Adrenal gland (tissue), 12 donors: ENCODE data around the gene NBDY. TPM values are rescaled to one million over a fixed set of nuclear protein-coding genes. Genes with fewer than 3 reads are reported as not detected.
"Not testable (repeated sequence)": the region's sequence is repeated elsewhere in the genome, so short reads cannot be mapped to it uniquely, and the experiment has no call there.

ENCODE experiments used
- DNase-seq, 7 donors: peaks; one replicate each; pipeline ENCODE4 v3.0.0-alpha.2; 2019 to 2020
- H3K27ac ChIP-seq, 5 donors: fragments of 200-600 bp; sonication (generic) in 4 of 5; 1 replicate in 3 of 5; 2 replicates in 2 of 5; pipeline versions ENCODE4 v1.5.1 to v1.8.0; 2016 to 2020; ENCODE audit warnings: mild to moderate bottlenecking in 1 of 5
- H3K27me3 ChIP-seq: fragments of 200-600 bp; 2 replicates; pipeline ENCODE4 v1.8.0; 2021
- H3K36me3 ChIP-seq, 2 donors: fragments of 200-600 bp; replicated peaks in 1 of 2; 1 replicate in 1 of 2; 2 replicates in 1 of 2; pipeline versions ENCODE4 v1.5.1 to v1.8.0; 2018 to 2022
- H3K4me1 ChIP-seq, 2 donors: fragments of 200-600 bp; replicated peaks in 1 of 2; 1 replicate in 1 of 2; 2 replicates in 1 of 2; pipeline versions ENCODE4 v1.5.1 to v1.8.0; 2018 to 2021
- H3K4me3 ChIP-seq, 4 donors: fragments of 200-600 bp; sonication (generic) in 3 of 4; one replicate each; pipeline ENCODE4 v1.5.1; 2016 to 2018
- H3K9me3 ChIP-seq, 3 donors: fragments of 200-600 bp; sonication (generic) in 1 of 3; replicated peaks in 1 of 3; 1 replicate in 2 of 3; 2 replicates in 1 of 3; pipeline versions ENCODE4 v1.5.1 to v1.8.0; 2016 to 2021
- POLR2A ChIP-seq, 2 donors: fragments of 450-650 bp; IDR thresholded peaks; one replicate each; pipeline ENCODE4 v1.6.1; 2017; ENCODE audit warnings: antibody characterized with exemption in 2 of 2, mild to moderate bottlenecking in 2 of 2, moderate library complexity in 1 of 2
- WGBS, 4 donors: extraction: QIAGEN DNeasy Blood & Tissue Kit in 2 of 4; methylation state at CpG; one replicate each; pipeline versions ENCODE4 v1.1.5 to v1.1.7; 2013 to 2017; 5-methylcytosine and 5-hydroxymethylcytosine counted together
- intact Hi-C, 2 donors: fragments of 100-400 bp; cut with DNase I; formaldehyde crosslinking; loops; one replicate each; pipeline versions ENCODE4 v1.14.1 to v1.15.0; 2022 to 2023
- polyA plus RNA-seq, 3 donors: library from polyadenylated mRNA; stranded (reverse); fragments of 200-250 nt in 2 of 3; fragments of 350-450 nt in 1 of 3; fragmentation: Illumina TruSeq in 1 of 3; extraction: RNeasy Lipid Tissue Mini Kit (QIAGEN cat#74804) in 1 of 3; gene quantifications; one replicate each; pipeline ENCODE4 v1.2.3, GENCODE V29; 2013 to 2014
- total RNA-seq, 9 donors: library from RNA; depleted of rRNA in 4 of 9; stranded (reverse); fragments of >200 nt in 4 of 9; fragments of 120-200 nt in 1 of 9; fragmentation: NEBNext Ultra II Directional in 1 of 9; extraction: Animal tissue kit (Norgen Biotek cat#: 25700) in 1 of 9; gene quantifications; one replicate each; pipeline versions ENCODE4 v1.1.0 to v1.2.4, GENCODE V29; 2013 to 2023
- TF ChIP-seq, protein P1 (sequence below), 6 experiments: fragments of 450-650 bp in 4 of 6; fragments of 200-600 bp in 2 of 6; sonication (generic) in 1 of 6; IDR thresholded peaks; 1 replicate in 5 of 6; 2 replicates in 1 of 6; pipeline versions ENCODE4 v1.5.1 to v1.8.0; 2016 to 2021; ENCODE audit warnings: antibody characterized with exemption in 6 of 6, mild to moderate bottlenecking in 2 of 6, moderate library complexity in 1 of 6
- donor health status: healthy with polysubstance abuse.
- donor health status: Bipolar disorder and iron deficiency.
- donor health status: DM: yes; HTN: yes; CAD: no.
- donor health status: DM: no; HTN: no; CAD: no.
- donor health status: DM: no; HTN: no; CAD: no.
- donor health status: DM: yes; HTN: yes; CAD: no.

Gene NBDY
- total and polyA plus RNA-seq, 12 donors: 14.7 to 98.5 (median 36.3) TPM

DNA sequence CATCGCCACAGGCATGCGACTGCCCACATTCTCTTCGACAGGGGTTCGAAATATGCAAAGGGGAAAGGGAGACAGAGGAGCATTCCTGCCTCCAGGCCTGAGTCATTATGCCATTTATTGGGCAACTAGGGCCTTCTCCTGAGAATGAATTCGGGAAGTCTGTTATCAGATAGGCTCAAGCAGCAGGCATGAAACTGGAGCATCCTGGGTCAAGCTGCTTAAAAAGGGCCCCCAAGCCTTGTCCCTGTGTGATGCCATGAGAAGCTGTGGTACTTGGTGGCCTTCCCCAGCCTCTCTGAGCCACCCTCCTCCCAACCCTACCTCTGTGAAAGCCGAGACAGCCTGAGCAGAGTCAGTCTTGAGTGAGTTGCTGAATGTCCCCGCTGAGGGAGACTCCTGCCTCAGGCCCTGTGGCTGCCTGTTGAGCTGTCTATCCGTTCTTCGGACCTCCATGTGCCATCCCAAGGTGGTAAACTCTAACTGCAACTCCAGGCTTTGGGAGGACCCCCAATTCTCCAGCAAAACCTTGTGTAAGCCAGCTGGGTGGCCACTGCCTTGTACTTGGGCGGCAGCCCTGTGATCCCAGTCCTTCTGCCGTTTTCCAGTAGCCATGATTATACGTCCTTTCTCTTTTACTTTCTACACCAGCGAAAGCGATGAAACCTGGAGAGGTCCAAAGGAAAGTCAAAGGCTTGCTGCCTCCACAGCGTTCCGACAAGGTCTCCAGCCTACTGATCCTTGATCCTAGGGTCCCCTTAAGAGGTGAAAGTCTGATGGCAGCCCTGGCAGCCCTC, 37.7 kb downstream of the NBDY start:
- WGBS, 4 donors: 56 to 90% (median 78%) methylated on average over 9 to 16 of the region's 16 CpGs
- Histone ChIP-seq H3K9me3 (no peaks in the 10 kb centered on the region), H3K4me1 (peaks cover 4 to 30% of the 10 kb centered on the region in 2 donors), H3K27ac (peak overlapping the region in 3 of 5 donors; percentile 26 to 38 (median 27)), H3K4me3 (peak overlapping the region in 2 of 4 donors; percentile 45 to 64), H3K36me3 (no peaks in the 10 kb centered on the region), H3K27me3 (no peaks in the 10 kb centered on the region)
- intact Hi-C loops: no loop called here
- TF ChIP-seq POLR2A (IDR thresholded peaks at IDR 0.05): no peak
- TF ChIP-seq, protein P1, sequence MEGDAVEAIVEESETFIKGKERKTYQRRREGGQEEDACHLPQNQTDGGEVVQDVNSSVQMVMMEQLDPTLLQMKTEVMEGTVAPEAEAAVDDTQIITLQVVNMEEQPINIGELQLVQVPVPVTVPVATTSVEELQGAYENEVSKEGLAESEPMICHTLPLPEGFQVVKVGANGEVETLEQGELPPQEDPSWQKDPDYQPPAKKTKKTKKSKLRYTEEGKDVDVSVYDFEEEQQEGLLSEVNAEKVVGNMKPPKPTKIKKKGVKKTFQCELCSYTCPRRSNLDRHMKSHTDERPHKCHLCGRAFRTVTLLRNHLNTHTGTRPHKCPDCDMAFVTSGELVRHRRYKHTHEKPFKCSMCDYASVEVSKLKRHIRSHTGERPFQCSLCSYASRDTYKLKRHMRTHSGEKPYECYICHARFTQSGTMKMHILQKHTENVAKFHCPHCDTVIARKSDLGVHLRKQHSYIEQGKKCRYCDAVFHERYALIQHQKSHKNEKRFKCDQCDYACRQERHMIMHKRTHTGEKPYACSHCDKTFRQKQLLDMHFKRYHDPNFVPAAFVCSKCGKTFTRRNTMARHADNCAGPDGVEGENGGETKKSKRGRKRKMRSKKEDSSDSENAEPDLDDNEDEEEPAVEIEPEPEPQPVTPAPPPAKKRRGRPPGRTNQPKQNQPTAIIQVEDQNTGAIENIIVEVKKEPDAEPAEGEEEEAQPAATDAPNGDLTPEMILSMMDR (IDR thresholded peaks at IDR 0.05): no peak
- DNase-seq: peak in 2 of 7 donors; percentile 13 to 28

DNA sequence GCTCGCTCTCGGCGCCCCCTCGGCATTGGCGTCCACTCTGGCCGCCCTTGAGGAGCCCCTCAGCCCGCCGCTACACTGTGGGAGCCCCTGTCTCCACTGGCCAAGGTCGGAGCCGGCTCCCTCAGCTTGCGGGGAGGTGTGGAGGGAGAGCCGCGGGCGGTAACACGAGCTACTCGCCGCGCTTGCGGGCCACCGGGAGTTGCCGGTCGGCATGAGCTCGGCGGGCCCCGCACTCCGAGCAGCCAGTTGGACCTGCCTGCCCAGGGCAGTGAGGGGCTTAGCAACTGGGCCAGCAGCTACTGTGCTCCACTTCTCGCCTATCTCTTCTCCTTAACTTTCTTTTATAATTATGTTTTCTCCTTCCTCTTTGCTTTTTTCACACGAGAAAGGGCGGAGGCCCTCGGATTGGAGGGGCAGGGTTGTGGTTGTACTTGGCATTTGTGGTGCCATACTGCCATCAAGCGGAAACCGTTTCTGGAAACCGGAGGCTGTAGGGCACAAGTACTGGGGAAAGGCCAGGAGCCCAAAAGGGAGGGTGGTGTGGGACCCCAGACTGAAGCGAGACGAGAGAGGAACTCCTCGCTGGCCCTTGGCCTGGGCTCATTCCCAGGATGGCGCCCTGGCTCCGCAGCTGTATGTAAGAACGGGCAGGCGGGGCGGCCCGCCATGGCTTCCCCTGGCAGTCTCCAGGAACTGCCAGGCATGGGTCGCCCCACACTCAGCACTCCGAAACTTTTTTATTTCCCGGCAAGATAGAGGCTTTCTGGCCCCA, 38.5 kb downstream of the NBDY start:
- H3K36me3 ChIP-seq, H3K27me3 ChIP-seq, H3K9me3 ChIP-seq, intact Hi-C loops: not testable (repeated sequence)
- peak in 2 of 7 donors; percentile 50 to 54 for DNase-seq
- peak overlapping the region in 3 of 5 donors; percentile 9 to 38 (median 26) for H3K27ac ChIP-seq
- TF ChIP-seq, protein P1 (IDR thresholded peaks at IDR 0.05): peak in 2 of 6 experiments; percentile 21 to 44
- peaks cover 4 to 30% of the 10 kb centered on the region in 2 donors for H3K4me1 ChIP-seq
- H3K4me3 ChIP-seq: peak overlapping the region in 2 of 4 donors; percentile 45 to 64
- WGBS, 4 donors: 36 to 82% (median 56%) methylated on average over 13 to 30 of the region's 45 CpGs; no CpG with 5 or more reads in 1 of the 4 donors

DNA sequence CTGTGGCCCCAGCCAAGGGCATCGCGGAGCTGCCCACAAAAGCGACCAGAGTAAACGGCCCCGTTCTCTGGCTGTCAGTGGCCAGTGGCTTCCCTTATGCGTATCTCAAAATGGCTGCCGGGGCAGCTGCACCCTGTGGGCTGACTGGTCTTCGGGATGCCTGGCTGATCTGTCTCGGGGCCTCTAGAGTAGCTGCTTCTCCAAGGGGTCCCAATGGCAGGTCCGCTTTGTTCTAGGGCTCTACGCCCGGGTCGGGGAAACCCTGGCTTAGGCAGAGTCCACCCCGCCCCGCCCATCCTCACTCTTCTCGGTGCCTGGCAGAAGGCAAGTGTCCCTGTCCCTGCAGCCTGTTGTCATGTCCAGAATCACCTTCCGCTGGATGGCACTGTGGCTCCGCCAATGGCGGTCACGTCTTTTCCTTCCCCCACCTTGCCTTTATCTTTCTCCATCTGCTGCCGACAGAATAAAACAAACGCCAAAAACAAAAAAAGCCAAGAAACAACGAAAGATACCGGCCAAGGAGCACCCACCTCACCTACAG, 39.1 kb downstream of the NBDY start:
- H3K9me3 ChIP-seq, H3K4me3 ChIP-seq, H3K27me3 ChIP-seq, H3K36me3 ChIP-seq, intact Hi-C loops, H3K27ac ChIP-seq, DNase-seq: not testable (repeated sequence)
- WGBS, 4 donors: no CpG with 5 or more reads among the region's 24 CpGs
- H3K4me1 ChIP-seq: peaks cover 4 to 30% of the 10 kb centered on the region in 2 donors

DNA sequence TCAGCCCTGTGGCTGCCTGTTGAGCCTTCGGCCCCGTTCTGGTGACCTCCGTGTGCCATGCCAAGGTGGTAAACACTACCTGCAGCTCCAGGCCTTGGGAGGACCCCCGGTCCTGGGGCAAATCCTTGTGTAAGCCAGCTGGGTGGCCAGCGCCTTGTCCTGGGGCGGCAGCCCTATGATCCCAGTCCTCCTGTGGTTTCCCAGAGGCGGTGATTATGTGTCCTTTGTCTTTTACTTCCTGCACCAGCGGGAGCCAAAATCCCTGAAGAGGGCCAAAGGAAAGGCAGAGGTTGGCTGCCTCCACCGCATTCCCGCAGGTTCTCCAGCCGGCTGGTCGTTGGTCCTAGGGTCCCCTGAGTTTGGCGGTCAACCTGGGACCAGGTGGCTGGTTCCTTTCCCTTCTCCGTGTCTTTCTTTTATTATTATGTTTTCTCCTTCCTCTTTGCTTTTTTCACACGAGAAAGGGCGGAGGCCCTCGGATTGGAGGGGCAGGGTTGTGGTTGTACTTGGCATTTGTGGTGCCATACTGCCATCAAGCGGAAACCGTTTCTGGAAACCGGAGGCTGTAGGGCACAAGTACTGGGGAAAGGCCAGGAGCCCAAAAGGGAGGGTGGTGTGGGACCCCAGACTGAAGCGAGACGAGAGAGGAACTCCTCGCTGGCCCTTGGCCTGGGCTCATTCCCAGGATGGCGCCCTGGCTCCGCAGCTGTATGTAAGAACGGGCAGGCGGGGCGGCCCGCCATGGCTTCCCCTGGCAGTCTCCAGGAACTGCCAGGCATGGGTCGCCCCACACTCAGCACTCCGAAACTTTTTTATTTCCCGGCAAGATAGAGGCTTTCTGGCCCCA, 43.9 kb downstream of the NBDY start:
- H3K36me3 ChIP-seq, intact Hi-C loops, H3K27me3 ChIP-seq, H3K4me3 ChIP-seq, DNase-seq, H3K9me3 ChIP-seq, H3K27ac ChIP-seq, H3K4me1 ChIP-seq: not testable (repeated sequence)
- no CpG with 5 or more reads among the region's 32 CpGs for WGBS, 4 donors

DNA sequence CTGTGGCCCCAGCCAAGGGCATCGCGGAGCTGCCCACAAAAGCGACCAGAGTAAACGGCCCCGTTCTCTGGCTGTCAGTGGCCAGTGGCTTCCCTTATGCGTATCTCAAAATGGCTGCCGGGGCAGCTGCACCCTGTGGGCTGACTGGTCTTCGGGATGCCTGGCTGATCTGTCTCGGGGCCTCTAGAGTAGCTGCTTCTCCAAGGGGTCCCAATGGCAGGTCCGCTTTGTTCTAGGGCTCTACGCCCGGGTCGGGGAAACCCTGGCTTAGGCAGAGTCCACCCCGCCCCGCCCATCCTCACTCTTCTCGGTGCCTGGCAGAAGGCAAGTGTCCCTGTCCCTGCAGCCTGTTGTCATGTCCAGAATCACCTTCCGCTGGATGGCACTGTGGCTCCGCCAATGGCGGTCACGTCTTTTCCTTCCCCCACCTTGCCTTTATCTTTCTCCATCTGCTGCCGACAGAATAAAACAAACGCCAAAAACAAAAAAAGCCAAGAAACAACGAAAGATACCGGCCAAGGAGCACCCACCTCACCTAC, 44.5 kb downstream of the NBDY start:
- H3K36me3 ChIP-seq, H3K9me3 ChIP-seq, H3K27ac ChIP-seq, DNase-seq, intact Hi-C loops, H3K4me3 ChIP-seq, H3K4me1 ChIP-seq, H3K27me3 ChIP-seq: not testable (repeated sequence)
- WGBS, 4 donors: no CpG with 5 or more reads among the region's 24 CpGs

DNA sequence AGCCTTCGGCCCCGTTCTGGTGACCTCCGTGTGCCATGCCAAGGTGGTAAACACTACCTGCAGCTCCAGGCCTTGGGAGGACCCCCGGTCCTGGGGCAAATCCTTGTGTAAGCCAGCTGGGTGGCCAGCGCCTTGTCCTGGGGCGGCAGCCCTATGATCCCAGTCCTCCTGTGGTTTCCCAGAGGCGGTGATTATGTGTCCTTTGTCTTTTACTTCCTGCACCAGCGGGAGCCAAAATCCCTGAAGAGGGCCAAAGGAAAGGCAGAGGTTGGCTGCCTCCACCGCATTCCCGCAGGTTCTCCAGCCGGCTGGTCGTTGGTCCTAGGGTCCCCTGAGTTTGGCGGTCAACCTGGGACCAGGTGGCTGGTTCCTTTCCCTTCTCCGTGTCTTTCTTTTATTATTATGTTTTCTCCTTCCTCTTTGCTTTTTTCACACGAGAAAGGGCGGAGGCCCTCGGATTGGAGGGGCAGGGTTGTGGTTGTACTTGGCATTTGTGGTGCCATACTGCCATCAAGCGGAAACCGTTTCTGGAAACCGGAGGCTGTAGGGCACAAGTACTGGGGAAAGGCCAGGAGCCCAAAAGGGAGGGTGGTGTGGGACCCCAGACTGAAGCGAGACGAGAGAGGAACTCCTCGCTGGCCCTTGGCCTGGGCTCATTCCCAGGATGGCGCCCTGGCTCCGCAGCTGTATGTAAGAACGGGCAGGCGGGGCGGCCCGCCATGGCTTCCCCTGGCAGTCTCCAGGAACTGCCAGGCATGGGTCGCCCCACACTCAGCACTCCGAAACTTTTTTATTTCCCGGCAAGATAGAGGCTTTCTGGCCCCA, 49.3 kb downstream of the NBDY start:
- intact Hi-C loops, H3K36me3 ChIP-seq, DNase-seq, H3K4me3 ChIP-seq, H3K9me3 ChIP-seq, H3K27ac ChIP-seq, H3K27me3 ChIP-seq: not testable (repeated sequence)
- peaks cover 0 to 16% of the 10 kb centered on the region in 2 donors for H3K4me1 ChIP-seq
- WGBS, 4 donors: no CpG with 5 or more reads among the region's 32 CpGs

DNA sequence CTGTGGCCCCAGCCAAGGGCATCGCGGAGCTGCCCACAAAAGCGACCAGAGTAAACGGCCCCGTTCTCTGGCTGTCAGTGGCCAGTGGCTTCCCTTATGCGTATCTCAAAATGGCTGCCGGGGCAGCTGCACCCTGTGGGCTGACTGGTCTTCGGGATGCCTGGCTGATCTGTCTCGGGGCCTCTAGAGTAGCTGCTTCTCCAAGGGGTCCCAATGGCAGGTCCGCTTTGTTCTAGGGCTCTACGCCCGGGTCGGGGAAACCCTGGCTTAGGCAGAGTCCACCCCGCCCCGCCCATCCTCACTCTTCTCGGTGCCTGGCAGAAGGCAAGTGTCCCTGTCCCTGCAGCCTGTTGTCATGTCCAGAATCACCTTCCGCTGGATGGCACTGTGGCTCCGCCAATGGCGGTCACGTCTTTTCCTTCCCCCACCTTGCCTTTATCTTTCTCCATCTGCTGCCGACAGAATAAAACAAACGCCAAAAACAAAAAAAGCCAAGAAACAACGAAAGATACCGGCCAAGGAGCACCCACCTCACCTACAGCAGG, 50.0 kb downstream of the NBDY start:
- H3K9me3 ChIP-seq, H3K27ac ChIP-seq, H3K36me3 ChIP-seq, DNase-seq, H3K4me3 ChIP-seq, intact Hi-C loops, H3K27me3 ChIP-seq: not testable (repeated sequence)
- WGBS, 4 donors: no CpG with 5 or more reads among the region's 24 CpGs
- peaks cover 0 to 16% of the 10 kb centered on the region in 2 donors for H3K4me1 ChIP-seq
